ENCODE results near the gene ABL2.
A peak's percentile ranks its signal among the peaks of the same experiment; 100 is the strongest.
"Not testable (repeated sequence)": the region's sequence is repeated elsewhere in the genome, so short reads cannot be mapped to it uniquely, and the experiment has no call there.

ABL2 gene

DNA sequence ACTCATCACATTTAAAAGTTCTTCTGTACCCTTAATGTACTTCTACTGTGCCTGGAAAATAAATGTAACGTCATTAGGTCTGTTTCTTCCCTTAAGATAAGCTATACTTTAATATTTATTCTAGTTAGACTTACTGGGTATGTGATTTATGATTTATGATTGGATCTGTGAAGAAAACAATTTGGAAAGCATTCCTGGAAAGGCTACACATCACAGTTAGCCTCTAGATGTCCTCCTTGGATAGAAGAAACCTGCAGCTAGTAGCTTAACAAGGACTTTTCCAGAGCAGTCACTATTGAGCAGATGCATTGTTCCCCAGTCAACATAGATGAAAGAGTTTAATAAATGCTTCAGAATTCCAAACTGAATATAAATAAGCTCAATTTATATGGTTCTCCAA is 22.2 kb upstream of the ABL2 start:
- no peak for DNase-seq (ENCODE audit: insufficient read length, low spot score)
- no peak for TF ChIP-seq SPI1 (IDR thresholded peaks at IDR 0.05; ENCODE audit: low read depth, low read length)
- no peak for TF ChIP-seq POLR2AphosphoS5 (IDR thresholded peaks at IDR 0.05; ENCODE audit: low read depth, low read length)
- no peak for TF ChIP-seq PAX5 (IDR thresholded peaks at IDR 0.05; ENCODE audit: insufficient read depth, low read length, severe bottlenecking)
- TF ChIP-seq POU2F2 (IDR thresholded peaks at IDR 0.05; ENCODE audit: low read depth, low read length), result no peak
- no peak for TF ChIP-seq POLR2A (IDR thresholded peaks at IDR 0.05; ENCODE audit: low read depth, low read length)
- TF ChIP-seq TAF1 (IDR thresholded peaks at IDR 0.05; ENCODE audit: low read depth, low read length), result no peak
- no peak for FAIRE-seq

DNA sequence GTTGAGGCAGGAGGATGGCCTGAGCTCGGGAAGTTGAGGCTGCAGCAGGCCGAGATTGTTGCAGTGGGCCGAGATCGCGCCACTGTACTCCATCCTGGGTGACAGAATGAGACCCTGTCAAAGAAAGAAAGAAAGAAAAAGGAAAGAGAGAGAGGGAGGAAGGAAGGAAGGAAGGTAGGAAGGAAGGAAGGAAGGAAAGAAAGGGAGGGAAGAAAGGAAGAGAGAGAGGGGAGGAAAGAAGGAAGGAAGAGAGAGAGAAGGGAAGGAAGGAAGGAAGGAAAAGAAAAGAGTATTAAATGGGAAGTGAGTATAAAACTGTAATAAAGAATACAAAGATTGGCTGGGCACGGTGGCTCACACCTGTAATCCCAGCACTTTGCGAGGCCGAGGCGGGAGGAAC is 18.4 kb upstream of the ABL2 start:
- TF ChIP-seq SPI1 (IDR thresholded peaks at IDR 0.05; ENCODE audit: low read depth, low read length), result no peak
- no peak for TF ChIP-seq TAF1 (IDR thresholded peaks at IDR 0.05; ENCODE audit: low read depth, low read length)
- TF ChIP-seq POLR2AphosphoS5 (IDR thresholded peaks at IDR 0.05; ENCODE audit: low read depth, low read length), result no peak
- no peak for TF ChIP-seq POLR2A (IDR thresholded peaks at IDR 0.05; ENCODE audit: low read depth, low read length)
- TF ChIP-seq POU2F2 (IDR thresholded peaks at IDR 0.05; ENCODE audit: low read depth, low read length), result no peak
- no peak for TF ChIP-seq PAX5 (IDR thresholded peaks at IDR 0.05; ENCODE audit: insufficient read depth, low read length, severe bottlenecking)
- DNase-seq (ENCODE audit: insufficient read length, low spot score), result no peak
- no peak for FAIRE-seq

DNA sequence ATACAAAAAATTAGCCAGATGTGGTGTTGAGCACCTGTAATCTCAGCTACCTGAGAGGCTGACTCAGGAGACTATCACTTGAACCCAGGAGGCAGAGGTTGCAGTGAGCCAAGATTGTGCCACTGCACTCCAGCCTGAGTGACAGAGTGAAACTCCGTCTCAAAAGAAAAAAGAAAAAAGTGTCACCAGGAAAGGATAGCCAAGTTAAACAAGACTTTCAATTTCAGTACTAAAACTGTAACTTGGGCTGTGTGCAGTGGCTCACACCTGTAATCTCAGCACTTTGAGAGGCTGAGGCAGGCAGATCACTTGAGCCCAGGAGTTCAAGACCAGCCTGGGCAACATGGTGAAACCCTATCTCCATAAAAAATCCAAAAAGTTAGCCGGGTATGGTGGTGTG is 15.9 kb upstream of the ABL2 start:
- FAIRE-seq, result not testable (repeated sequence)

DNA sequence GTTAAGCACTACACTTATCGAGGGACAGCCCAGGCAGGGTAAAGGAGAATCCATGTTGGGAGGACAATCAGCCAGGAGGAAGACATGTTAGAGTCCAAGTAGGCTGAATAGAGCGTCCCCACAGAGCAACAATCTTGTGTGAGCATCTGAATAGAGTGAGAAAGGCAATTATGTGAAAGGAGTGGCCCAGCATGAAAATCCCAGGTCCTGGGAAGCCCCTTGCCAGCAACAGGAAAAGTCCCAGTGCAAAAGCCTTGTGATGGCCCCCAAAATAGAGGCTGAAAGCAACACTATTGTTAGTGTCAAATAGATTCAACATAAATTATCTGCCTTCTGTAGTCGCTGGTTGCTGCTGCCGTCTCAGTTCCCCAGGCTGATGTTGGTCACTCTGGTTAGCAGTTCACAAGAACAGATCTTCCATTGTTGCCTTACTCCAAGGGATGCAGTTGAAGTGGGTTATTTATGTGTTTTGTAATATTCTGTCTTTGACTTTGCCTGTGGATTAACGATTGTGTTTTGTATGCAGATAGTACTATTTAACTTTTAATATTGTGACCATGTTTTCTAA is 12.1 kb upstream of the ABL2 start:
- DNase-seq (ENCODE audit: insufficient read length, low spot score), result no peak
- no peak for TF ChIP-seq POLR2AphosphoS5 (IDR thresholded peaks at IDR 0.05; ENCODE audit: low read depth, low read length)
- TF ChIP-seq POU2F2 (IDR thresholded peaks at IDR 0.05; ENCODE audit: low read depth, low read length), result no peak
- no peak for TF ChIP-seq POLR2A (IDR thresholded peaks at IDR 0.05; ENCODE audit: low read depth, low read length)
- TF ChIP-seq SPI1 (IDR thresholded peaks at IDR 0.05; ENCODE audit: low read depth, low read length), result no peak
- TF ChIP-seq TAF1 (IDR thresholded peaks at IDR 0.05; ENCODE audit: low read depth, low read length), result no peak
- TF ChIP-seq PAX5 (IDR thresholded peaks at IDR 0.05; ENCODE audit: insufficient read depth, low read length, severe bottlenecking), result no peak
- FAIRE-seq, result no peak

More for the DNA sequence above, 15.9 kb upstream of the ABL2 start:
- DNase-seq (ENCODE audit: insufficient read length, low spot score), result not testable (repeated sequence)

DNA sequence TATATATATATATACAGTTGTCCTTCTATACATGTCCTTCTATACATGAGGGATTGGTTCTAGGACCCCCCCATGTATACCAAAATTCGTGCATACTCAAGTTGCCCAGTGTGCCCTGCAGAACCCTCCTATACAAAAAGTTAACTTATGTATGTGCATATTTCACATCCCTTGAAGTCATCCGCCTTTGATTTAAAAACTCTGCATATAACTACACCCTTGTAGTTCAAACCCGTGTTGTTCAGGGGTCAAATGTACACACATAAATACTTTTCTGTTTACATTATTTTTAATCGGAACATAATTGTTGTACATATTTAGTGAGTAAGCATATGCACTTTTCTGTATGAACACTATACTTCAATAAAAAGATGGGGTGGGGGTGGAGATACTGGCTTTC is 7.7 kb upstream of the ABL2 start:
- FAIRE-seq, result no peak
- DNase-seq (ENCODE audit: insufficient read length, low spot score), result no peak

DNA sequence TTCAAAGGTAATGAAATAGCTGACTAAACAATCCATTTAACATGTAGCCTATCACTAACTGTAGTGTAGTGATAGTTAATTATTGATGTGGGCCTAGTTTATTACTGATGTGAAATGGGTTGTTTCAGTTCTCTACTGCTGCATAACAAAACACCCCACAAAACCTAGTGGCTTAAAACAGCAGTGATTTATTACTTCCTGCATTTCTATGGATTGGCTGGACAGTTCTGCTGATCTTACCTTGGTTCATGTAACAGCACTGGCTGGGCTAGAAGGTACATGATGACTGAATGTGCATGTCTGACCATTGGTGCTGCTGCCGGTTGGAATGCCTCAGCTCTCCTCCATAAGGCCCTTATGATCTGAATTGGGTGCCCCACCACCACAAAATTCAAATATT is 5.4 kb upstream of the ABL2 start:
- FAIRE-seq, result no peak
- TF ChIP-seq TAF1 (IDR thresholded peaks at IDR 0.05; ENCODE audit: low read depth, low read length) (no peak), POU2F2 (IDR thresholded peaks at IDR 0.05; ENCODE audit: low read depth, low read length) (no peak), SPI1 (IDR thresholded peaks at IDR 0.05; ENCODE audit: low read depth, low read length) (no peak)
- DNase-seq (ENCODE audit: insufficient read length, low spot score), result no peak

More for the DNA sequence above, 7.7 kb upstream of the ABL2 start:
- TF ChIP-seq POU2F2 (IDR thresholded peaks at IDR 0.05; ENCODE audit: low read depth, low read length) (no peak), POLR2AphosphoS5 (IDR thresholded peaks at IDR 0.05; ENCODE audit: low read depth, low read length) (no peak), POLR2A (IDR thresholded peaks at IDR 0.05; ENCODE audit: low read depth, low read length) (no peak), PAX5 (IDR thresholded peaks at IDR 0.05; ENCODE audit: insufficient read depth, low read length, severe bottlenecking) (no peak), SPI1 (IDR thresholded peaks at IDR 0.05; ENCODE audit: low read depth, low read length) (no peak), TAF1 (IDR thresholded peaks at IDR 0.05; ENCODE audit: low read depth, low read length) (no peak)

DNA sequence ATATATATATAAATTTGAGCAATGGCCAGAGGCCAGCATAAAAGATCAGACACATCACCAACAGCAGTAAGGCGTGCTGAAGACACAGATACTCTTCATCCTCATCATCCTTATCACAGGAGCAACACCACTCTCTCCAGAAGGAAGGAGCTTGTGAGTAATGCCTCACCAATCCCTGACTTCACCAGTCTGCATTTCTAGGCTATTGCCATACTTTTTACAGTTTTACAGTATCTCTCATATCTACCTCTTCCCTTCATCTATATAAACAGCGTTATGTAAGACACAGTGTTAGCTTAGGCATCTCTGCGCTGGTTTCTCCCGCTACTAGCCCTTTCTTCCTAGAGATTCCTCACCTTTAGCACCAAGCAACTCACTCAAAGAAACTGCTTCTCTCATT is 2.4 kb upstream of the ABL2 start:
- DNase-seq (ENCODE audit: insufficient read length, low spot score), result no peak
- TF ChIP-seq SPI1 (IDR thresholded peaks at IDR 0.05; ENCODE audit: low read depth, low read length) (no peak), TAF1 (IDR thresholded peaks at IDR 0.05; ENCODE audit: low read depth, low read length) (no peak), POU2F2 (IDR thresholded peaks at IDR 0.05; ENCODE audit: low read depth, low read length) (no peak), POLR2A (IDR thresholded peaks at IDR 0.05; ENCODE audit: low read depth, low read length) (no peak)
- FAIRE-seq, result no peak

DNA sequence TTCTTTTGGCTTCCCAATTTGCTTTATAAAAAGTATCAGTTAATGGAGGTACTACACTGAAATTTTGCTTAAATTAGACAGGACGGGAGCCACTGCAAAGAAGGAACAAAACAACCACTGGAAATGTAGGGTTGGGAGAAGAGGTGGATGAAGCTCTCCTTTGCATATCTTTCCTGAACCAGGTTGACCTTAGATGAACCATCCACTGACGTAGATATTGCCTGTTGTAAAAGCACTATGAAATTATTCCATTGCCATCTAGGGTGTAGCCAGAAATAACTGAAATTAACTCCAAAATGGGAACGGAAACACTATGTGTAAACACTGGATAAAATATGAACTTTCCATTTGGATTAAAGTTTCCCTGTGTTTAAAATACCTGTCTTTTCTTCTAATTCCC is 1.2 kb upstream of the ABL2 start:
- TF ChIP-seq POU2F2 (IDR thresholded peaks at IDR 0.05; ENCODE audit: low read depth, low read length), result no peak
- no peak for TF ChIP-seq TAF1 (IDR thresholded peaks at IDR 0.05; ENCODE audit: low read depth, low read length)
- no peak for TF ChIP-seq POLR2A (IDR thresholded peaks at IDR 0.05; ENCODE audit: low read depth, low read length)
- no peak for TF ChIP-seq SPI1 (IDR thresholded peaks at IDR 0.05; ENCODE audit: low read depth, low read length)
- TF ChIP-seq PAX5 (IDR thresholded peaks at IDR 0.05; ENCODE audit: insufficient read depth, low read length, severe bottlenecking), result no peak
- no peak for TF ChIP-seq POLR2AphosphoS5 (IDR thresholded peaks at IDR 0.05; ENCODE audit: low read depth, low read length)
- DNase-seq (ENCODE audit: insufficient read length, low spot score) (no peak), FAIRE-seq (no peak)

DNA sequence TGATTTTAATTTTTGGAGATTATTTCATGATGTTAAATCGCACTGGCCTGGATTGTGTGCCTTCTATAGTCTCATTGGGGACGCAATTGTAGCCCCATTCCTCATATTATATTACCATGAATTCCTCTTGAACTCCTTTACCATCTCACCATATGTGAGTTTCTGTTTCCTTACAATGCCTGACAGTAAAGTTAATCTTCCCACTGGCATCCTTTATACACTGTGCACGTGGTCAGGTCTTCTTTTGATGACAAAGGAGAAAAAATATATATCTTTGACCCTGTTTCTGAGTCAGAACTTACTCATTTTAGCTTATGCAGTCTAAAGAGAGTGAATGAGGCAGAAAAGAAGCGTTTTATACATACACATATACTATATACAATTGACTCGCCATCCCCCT is 774 bp upstream of the ABL2 start:
- no peak for DNase-seq (ENCODE audit: insufficient read length, low spot score)
- no peak for FAIRE-seq
- TF ChIP-seq SPI1 (IDR thresholded peaks at IDR 0.05; ENCODE audit: low read depth, low read length), result no peak
- no peak for TF ChIP-seq TAF1 (IDR thresholded peaks at IDR 0.05; ENCODE audit: low read depth, low read length)
- no peak for TF ChIP-seq POU2F2 (IDR thresholded peaks at IDR 0.05; ENCODE audit: low read depth, low read length)
- TF ChIP-seq PAX5 (IDR thresholded peaks at IDR 0.05; ENCODE audit: insufficient read depth, low read length, severe bottlenecking), result no peak

DNA sequence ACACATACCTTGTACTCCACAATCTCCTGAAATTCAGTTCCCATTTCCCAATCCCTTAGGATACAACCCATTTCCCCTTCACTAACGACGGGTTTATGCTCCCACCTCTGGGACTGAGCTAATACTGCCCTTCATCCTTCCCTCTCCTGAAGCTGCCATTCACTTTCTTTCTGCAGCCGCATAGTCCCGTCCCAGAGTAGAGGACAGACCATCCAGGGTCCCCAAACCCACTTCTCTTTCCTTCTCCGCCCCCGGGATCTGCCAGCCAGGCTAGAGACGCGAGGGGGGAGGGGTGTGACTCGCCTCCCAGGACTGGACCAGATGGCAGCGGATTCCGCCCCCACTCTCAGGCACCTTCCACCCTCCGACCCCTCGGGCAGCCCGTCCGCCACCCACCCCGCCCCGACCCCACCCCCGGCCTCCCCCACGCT is 679 bp downstream of the ABL2 start:
- DNase-seq (ENCODE audit: insufficient read length, low spot score) (peak; percentile 50), FAIRE-seq (no peak)

More for the DNA sequence above, 679 bp downstream of the ABL2 start:
- no peak for TF ChIP-seq POLR2AphosphoS5 (IDR thresholded peaks at IDR 0.05; ENCODE audit: low read depth, low read length)
- TF ChIP-seq SPI1 (IDR thresholded peaks at IDR 0.05; ENCODE audit: low read depth, low read length), result no peak
- no peak for TF ChIP-seq POU2F2 (IDR thresholded peaks at IDR 0.05; ENCODE audit: low read depth, low read length)
- TF ChIP-seq POLR2A (IDR thresholded peaks at IDR 0.05; ENCODE audit: low read depth, low read length), result no peak
- no peak for TF ChIP-seq PAX5 (IDR thresholded peaks at IDR 0.05; ENCODE audit: insufficient read depth, low read length, severe bottlenecking)
- TF ChIP-seq TAF1 (IDR thresholded peaks at IDR 0.05; ENCODE audit: low read depth, low read length), result no peak

All from GM12891 (cell line).